Stimulated activated naive CD8-positive, alpha-beta T cell treated with anti-CD3 and anti-CD28 coated beads, Interleukin-15, Interleukin-2, amounts not matched to agents 100 ng/mL and 50 ng/mL, for 24 hours (primary cell): Measurements from ENCODE around the gene CDKL5.
"Not testable (repeated sequence)": the region's sequence is repeated elsewhere in the genome, so short reads cannot be mapped to it uniquely, and the experiment has no call there.

ENCODE experiments used
- H3K27ac Mint-ChIP-seq: one replicate; pipeline ENCODE4 v1.8.0; 2021; ENCODE audit warnings: mild to moderate bottlenecking, mixed read lengths
- H3K27me3 Mint-ChIP-seq: one replicate; pipeline ENCODE4 v1.8.0; 2021; ENCODE audit warnings: mixed read lengths
- H3K36me3 Mint-ChIP-seq: one replicate; pipeline ENCODE4 v1.8.0; 2021; ENCODE audit warnings: low read depth, mixed read lengths
- H3K4me1 Mint-ChIP-seq: one replicate; pipeline ENCODE4 v1.8.0; 2021; ENCODE audit warnings: low read depth, mixed read lengths
- H3K4me3 Mint-ChIP-seq: one replicate; pipeline ENCODE4 v1.8.0; 2021; ENCODE audit warnings: mild to moderate bottlenecking, mixed read lengths
- H3K9me3 Mint-ChIP-seq: one replicate; pipeline ENCODE4 v1.8.0; 2021; ENCODE audit warnings: mixed read lengths

CDKL5 gene

GRCh38 chrX:18577400-18577799, 152.0 kb downstream of the CDKL5 start:
- H3K27me3 Mint-ChIP-seq: no peaks in the 10 kb centered on the region
- no peaks in the 10 kb centered on the region for H3K36me3 Mint-ChIP-seq
- H3K4me3 Mint-ChIP-seq: no peak overlapping the region
- H3K4me1 Mint-ChIP-seq: no peaks in the 10 kb centered on the region
- H3K27ac Mint-ChIP-seq: no peak overlapping the region
- no peaks in the 10 kb centered on the region for H3K9me3 Mint-ChIP-seq

- Mint-ChIP-seq H3K27ac (no peak overlapping the region), H3K9me3 (no peaks in the 10 kb centered on the region), H3K4me3 (no peak overlapping the region), H3K36me3 (no peaks in the 10 kb centered on the region), H3K4me1 (no peaks in the 10 kb centered on the region), H3K27me3 (no peaks in the 10 kb centered on the region)
These were observed 153.1 kb downstream of the CDKL5 start for GRCh38 chrX:18578546-18578945.

- Mint-ChIP-seq H3K27ac (no peak overlapping the region), H3K27me3 (no peaks in the 10 kb centered on the region), H3K4me3 (no peak overlapping the region), H3K36me3 (no peaks in the 10 kb centered on the region), H3K9me3 (no peaks in the 10 kb centered on the region), H3K4me1 (no peaks in the 10 kb centered on the region)
These were observed 154.1 kb downstream of the CDKL5 start for GRCh38 chrX:18579495-18579894.

- Mint-ChIP-seq H3K27ac (no peak overlapping the region), H3K4me1 (no peaks in the 10 kb centered on the region), H3K36me3 (no peaks in the 10 kb centered on the region), H3K27me3 (no peaks in the 10 kb centered on the region), H3K9me3 (no peaks in the 10 kb centered on the region), H3K4me3 (no peak overlapping the region)
These were observed 157.6 kb downstream of the CDKL5 start for GRCh38 chrX:18582910-18583493.

GRCh38 chrX:18589292-18589691, 163.9 kb downstream of the CDKL5 start:
- H3K4me1 Mint-ChIP-seq, H3K9me3 Mint-ChIP-seq, H3K27ac Mint-ChIP-seq, H3K27me3 Mint-ChIP-seq, H3K4me3 Mint-ChIP-seq: not testable (repeated sequence)
- H3K36me3 Mint-ChIP-seq: peaks cover 12% of the 10 kb centered on the region

- Mint-ChIP-seq H3K9me3 (no peaks in the 10 kb centered on the region), H3K27ac (no peak overlapping the region), H3K4me1 (no peaks in the 10 kb centered on the region), H3K27me3 (no peaks in the 10 kb centered on the region), H3K4me3 (no peak overlapping the region), H3K36me3 (peaks cover 12% of the 10 kb centered on the region)
These were observed 166.4 kb downstream of the CDKL5 start for GRCh38 chrX:18591834-18592233.

GRCh38 chrX:18594079-18594478, 168.7 kb downstream of the CDKL5 start:
- no peaks in the 10 kb centered on the region for H3K4me1 Mint-ChIP-seq
- H3K4me3 Mint-ChIP-seq: no peak overlapping the region

GRCh38 chrX:18596096-18596495, 170.7 kb downstream of the CDKL5 start:
- no peaks in the 10 kb centered on the region for H3K4me1 Mint-ChIP-seq

More at GRCh38 chrX:18594079-18594478, 168.7 kb downstream of the CDKL5 start:
- H3K27ac Mint-ChIP-seq: no peak overlapping the region
- H3K27me3 Mint-ChIP-seq: no peaks in the 10 kb centered on the region
- H3K9me3 Mint-ChIP-seq: no peaks in the 10 kb centered on the region
- H3K36me3 Mint-ChIP-seq: peaks cover 12% of the 10 kb centered on the region

GRCh38 chrX:18598413-18598812, 173.0 kb downstream of the CDKL5 start:
- no peak overlapping the region for H3K4me3 Mint-ChIP-seq
- no peaks in the 10 kb centered on the region for H3K4me1 Mint-ChIP-seq
- no peaks in the 10 kb centered on the region for H3K27me3 Mint-ChIP-seq
- H3K9me3 Mint-ChIP-seq: no peaks in the 10 kb centered on the region
- H3K27ac Mint-ChIP-seq: no peak overlapping the region
- H3K36me3 Mint-ChIP-seq: no peaks in the 10 kb centered on the region

More at GRCh38 chrX:18596096-18596495, 170.7 kb downstream of the CDKL5 start:
- H3K36me3 Mint-ChIP-seq: peaks cover 5% of the 10 kb centered on the region
- no peaks in the 10 kb centered on the region for H3K9me3 Mint-ChIP-seq
- H3K4me3 Mint-ChIP-seq: no peak overlapping the region
- H3K27me3 Mint-ChIP-seq: no peaks in the 10 kb centered on the region
- no peak overlapping the region for H3K27ac Mint-ChIP-seq

GRCh38 chrX:18607966-18608365, 182.6 kb downstream of the CDKL5 start:
- H3K9me3 Mint-ChIP-seq: no peaks in the 10 kb centered on the region
- no peak overlapping the region for H3K27ac Mint-ChIP-seq
- peaks cover 21% of the 10 kb centered on the region for H3K36me3 Mint-ChIP-seq
- H3K4me3 Mint-ChIP-seq: no peak overlapping the region
- no peaks in the 10 kb centered on the region for H3K4me1 Mint-ChIP-seq
- H3K27me3 Mint-ChIP-seq: no peaks in the 10 kb centered on the region

GRCh38 chrX:18613930-18614639, 188.7 kb downstream of the CDKL5 start:
- Mint-ChIP-seq H3K4me3 (no peak overlapping the region), H3K27me3 (no peaks in the 10 kb centered on the region), H3K9me3 (no peaks in the 10 kb centered on the region), H3K4me1 (no peaks in the 10 kb centered on the region), H3K27ac (no peak overlapping the region), H3K36me3 (peaks cover 16% of the 10 kb centered on the region)

GRCh38 chrX:18616688-18617406, 191.4 kb downstream of the CDKL5 start:
- Mint-ChIP-seq H3K27me3 (no peaks in the 10 kb centered on the region), H3K4me1 (no peaks in the 10 kb centered on the region), H3K27ac (no peak overlapping the region), H3K9me3 (no peaks in the 10 kb centered on the region), H3K4me3 (no peak overlapping the region), H3K36me3 (peaks cover 7% of the 10 kb centered on the region)

- Mint-ChIP-seq H3K9me3 (no peaks in the 10 kb centered on the region), H3K4me3 (no peak overlapping the region), H3K27ac (no peak overlapping the region), H3K4me1 (no peaks in the 10 kb centered on the region), H3K27me3 (no peaks in the 10 kb centered on the region), H3K36me3 (peaks cover 7% of the 10 kb centered on the region)
These were observed 192.0 kb downstream of the CDKL5 start for GRCh38 chrX:18617407-18617750.

GRCh38 chrX:18619288-18619687, 193.9 kb downstream of the CDKL5 start:
- Mint-ChIP-seq H3K4me3 (no peak overlapping the region), H3K27me3 (no peaks in the 10 kb centered on the region), H3K36me3 (peaks cover 4% of the 10 kb centered on the region), H3K27ac (no peak overlapping the region), H3K4me1 (no peaks in the 10 kb centered on the region), H3K9me3 (no peaks in the 10 kb centered on the region)

GRCh38 chrX:18620349-18620748, 194.9 kb downstream of the CDKL5 start:
- H3K9me3 Mint-ChIP-seq: no peaks in the 10 kb centered on the region
- H3K27ac Mint-ChIP-seq: no peak overlapping the region
- H3K36me3 Mint-ChIP-seq: no peaks in the 10 kb centered on the region
- H3K27me3 Mint-ChIP-seq: no peaks in the 10 kb centered on the region
- no peak overlapping the region for H3K4me3 Mint-ChIP-seq
- H3K4me1 Mint-ChIP-seq: no peaks in the 10 kb centered on the region
